GM08714 (cell line): ENCODE results near the gene RNF145.
"Not testable (repeated sequence)": the region's sequence is repeated elsewhere in the genome, so short reads cannot be mapped to it uniquely, and the experiment has no call there.

Experiments used
- H3K4me3 ChIP-seq: fragments of 200-500 bp; sonication (Bioruptor generic); 2 replicates; pipeline ENCODE4 v1.5.1; 2014; ENCODE audit warnings: mild to moderate bottlenecking, low read length, inconsistent platforms
- ZNF274 ChIP-seq: IDR thresholded peaks from 2 replicates; pipeline ENCODE4 v1.6.1; 2012; ENCODE audit warnings: mild to moderate bottlenecking, low read depth, low read length

Gene RNF145

GRCh38 chr5:159133041-159133741, 76.2 kb downstream of the RNF145 start:
- no peak overlapping the region for H3K4me3 ChIP-seq
- TF ChIP-seq ZNF274 = no peak

GRCh38 chr5:159132429-159133040, 76.8 kb downstream of the RNF145 start:
- no peak overlapping the region for H3K4me3 ChIP-seq
- no peak for TF ChIP-seq ZNF274

GRCh38 chr5:159131951-159132350, 77.4 kb downstream of the RNF145 start:
- TF ChIP-seq ZNF274 = no peak
- no peak overlapping the region for H3K4me3 ChIP-seq

DNA sequence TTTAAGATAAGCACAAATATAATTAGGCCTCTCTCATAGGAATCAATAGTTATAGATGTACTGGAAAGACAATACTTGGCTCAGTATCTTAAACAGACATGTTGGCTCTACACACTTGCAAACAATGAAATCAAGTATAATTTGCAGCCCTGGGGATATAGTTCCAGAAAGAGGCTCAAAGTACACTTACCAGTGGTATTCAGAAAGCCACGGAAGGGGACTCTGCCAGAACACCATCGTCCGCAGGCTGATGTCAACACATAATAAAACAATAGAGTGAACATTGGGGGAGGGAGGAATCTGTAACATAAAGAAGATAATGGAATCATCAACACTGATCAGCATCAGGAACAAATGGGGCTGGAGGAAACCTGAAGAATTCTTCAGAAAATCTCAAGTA, 78.5 kb downstream of the RNF145 start:
- TF ChIP-seq ZNF274 = no peak
- no peak overlapping the region for H3K4me3 ChIP-seq

DNA sequence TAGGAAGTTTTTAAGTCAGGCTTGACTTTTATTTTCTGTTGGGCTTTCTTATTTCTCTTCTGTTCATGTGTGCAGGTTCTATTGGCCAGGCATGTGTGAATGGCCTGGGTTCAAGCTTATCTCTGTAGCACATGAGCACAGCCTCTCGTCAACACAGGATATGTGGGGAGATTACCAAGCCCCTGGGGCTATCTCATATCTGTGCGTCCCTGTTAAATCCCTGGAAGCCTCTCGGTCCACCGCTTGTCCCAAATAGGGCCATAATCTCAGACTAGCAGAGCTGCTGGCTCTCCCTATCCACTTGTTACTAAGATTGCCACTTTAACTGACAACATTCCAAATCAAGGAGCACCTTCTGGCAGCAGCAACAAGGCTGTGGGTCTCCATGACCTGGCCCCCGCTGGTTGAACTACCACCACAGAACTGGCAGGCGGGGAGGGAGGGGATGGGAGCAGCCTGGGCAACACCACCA, 81.2 kb downstream of the RNF145 start:
- no peak overlapping the region for H3K4me3 ChIP-seq
- no peak for TF ChIP-seq ZNF274

DNA sequence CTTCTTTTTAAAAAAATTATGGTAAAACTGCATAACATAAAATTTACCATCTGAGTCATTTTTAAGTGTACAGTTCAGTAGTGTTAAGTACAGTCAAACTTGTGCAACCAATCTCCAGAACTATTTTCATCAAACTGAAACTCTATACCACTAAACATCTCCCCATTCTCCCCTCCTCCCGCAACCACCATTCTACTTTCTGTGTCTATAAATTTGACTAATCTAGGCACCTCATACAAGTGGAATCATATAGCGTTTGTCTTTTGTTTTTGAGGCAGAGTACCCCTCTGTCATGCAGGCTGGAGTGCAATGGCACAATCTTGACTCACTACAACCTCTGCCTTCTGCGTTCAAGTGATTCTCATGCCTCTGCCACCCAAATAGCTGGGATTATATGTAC, 85.7 kb downstream of the RNF145 start:
- no peak for TF ChIP-seq ZNF274

GRCh38 chr5:159123189-159123588, 86.2 kb downstream of the RNF145 start:
- no peak overlapping the region for H3K4me3 ChIP-seq
- no peak for TF ChIP-seq ZNF274

More for the DNA sequence above, 85.7 kb downstream of the RNF145 start:
- H3K4me3 ChIP-seq = no peak overlapping the region

DNA sequence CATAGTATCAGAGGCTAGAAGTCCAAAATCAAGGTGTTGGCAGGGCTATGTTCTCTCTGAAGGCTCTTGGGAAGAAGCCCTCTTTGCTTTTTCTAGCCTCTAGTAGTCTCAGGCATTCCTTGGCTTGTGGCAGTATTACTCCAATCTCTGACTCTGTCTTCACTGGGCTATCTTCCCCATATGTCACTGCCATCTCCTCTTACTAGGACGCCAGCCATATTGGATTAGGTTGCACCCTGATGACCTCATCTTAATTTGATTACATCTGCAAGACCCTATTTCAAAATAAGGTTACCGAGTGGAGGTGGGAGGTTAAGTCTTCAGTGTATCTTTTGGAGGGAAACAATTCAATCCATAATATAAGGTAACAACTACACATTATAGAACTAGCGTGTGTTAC, 88.3 kb downstream of the RNF145 start:
- TF ChIP-seq ZNF274 = no peak
- no peak overlapping the region for H3K4me3 ChIP-seq

GRCh38 chr5:159120446-159120845, 88.9 kb downstream of the RNF145 start:
- no peak overlapping the region; the same call in 1 of the 2 replicates for H3K4me3 ChIP-seq
- no peak for TF ChIP-seq ZNF274

- not testable (repeated sequence) for H3K4me3 ChIP-seq
Observed at GRCh38 chr5:159119842-159120241, 89.5 kb downstream of the RNF145 start.

DNA sequence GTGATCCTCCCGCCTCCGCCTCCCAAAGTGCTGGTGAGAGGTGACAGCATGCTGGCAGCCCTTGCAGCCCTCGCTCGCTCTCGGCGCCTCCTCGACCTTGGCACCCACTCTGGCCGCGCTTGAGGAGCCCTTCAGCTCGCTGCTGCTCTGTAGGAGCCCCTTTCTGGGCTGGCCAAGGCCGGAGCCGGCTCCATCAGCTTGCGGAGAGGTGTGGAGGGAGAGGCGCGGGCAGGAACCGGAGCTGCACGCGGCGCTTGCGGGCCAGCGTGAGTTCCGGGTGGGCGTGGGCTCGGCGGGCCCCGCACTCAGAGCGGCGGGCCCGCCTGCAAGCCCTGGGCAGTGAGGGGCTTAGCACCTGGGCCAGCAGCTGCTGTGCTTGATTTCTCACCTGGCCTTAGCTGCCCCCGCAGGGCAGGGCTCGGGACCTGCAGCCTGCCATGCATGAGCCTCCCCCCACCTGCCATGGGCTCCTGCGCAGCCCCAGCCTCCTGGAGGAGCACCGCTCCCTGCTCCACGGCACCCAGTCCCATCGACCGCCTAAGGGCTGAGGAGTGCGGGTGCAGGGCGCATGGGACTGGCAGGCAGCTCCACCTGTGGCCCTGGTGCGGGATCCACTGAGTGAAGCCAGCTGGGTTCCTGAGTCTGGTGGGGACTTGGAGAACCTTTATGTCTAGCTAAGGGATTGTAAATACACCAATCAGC, 90.2 kb downstream of the RNF145 start:
- H3K4me3 ChIP-seq = not testable (repeated sequence)

- no peak overlapping the region for H3K4me3 ChIP-seq
- TF ChIP-seq ZNF274 = no peak
Observed at GRCh38 chr5:159113405-159113804, 95.9 kb downstream of the RNF145 start.

- H3K4me3 ChIP-seq = no peak overlapping the region
- TF ChIP-seq ZNF274 = no peak
Observed at GRCh38 chr5:159112436-159112835, 96.9 kb downstream of the RNF145 start.
